ENCODE results near the gene ITPRID2. TPM values are rescaled to one million over a fixed set of nuclear protein-coding genes. Genes with fewer than 3 reads are reported as not detected.

The ITPRID2 gene
- total and polyA plus RNA-seq, 10 of the 15 experiments (the other 5 are each of a cell fraction or from before 2014, with no cell fraction given): 4.7 to 23.7 (median 13.1) TPM

DNA sequence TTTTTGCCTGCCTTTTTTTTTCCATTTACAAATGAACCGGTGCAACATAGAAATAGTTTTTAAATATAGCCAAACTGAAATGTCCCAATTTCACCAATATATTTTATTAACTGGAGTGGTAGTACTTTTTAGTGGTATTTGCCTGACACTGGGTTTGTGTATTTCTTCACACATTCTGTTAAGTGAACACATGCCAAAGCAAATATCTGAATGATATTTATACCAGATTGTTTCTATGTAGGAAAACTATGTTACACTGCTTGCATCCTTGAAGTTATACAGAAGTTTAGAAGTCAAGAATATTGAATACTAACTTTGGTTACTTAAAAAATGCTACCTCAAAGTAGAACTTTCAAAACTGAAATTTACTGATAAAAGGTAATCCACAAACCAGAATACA, 19.4 kb upstream of the ITPRID2 start (continued):
- TF ChIP-seq FOS (IDR thresholded peaks at IDR 0.05; ENCODE audit: borderline replicate concordance, extremely low read depth, insufficient read length): no peak
- TF ChIP-seq, protein P1, sequence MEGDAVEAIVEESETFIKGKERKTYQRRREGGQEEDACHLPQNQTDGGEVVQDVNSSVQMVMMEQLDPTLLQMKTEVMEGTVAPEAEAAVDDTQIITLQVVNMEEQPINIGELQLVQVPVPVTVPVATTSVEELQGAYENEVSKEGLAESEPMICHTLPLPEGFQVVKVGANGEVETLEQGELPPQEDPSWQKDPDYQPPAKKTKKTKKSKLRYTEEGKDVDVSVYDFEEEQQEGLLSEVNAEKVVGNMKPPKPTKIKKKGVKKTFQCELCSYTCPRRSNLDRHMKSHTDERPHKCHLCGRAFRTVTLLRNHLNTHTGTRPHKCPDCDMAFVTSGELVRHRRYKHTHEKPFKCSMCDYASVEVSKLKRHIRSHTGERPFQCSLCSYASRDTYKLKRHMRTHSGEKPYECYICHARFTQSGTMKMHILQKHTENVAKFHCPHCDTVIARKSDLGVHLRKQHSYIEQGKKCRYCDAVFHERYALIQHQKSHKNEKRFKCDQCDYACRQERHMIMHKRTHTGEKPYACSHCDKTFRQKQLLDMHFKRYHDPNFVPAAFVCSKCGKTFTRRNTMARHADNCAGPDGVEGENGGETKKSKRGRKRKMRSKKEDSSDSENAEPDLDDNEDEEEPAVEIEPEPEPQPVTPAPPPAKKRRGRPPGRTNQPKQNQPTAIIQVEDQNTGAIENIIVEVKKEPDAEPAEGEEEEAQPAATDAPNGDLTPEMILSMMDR (IDR thresholded peaks at IDR 0.05 in 2 of 3, conservative IDR thresholded peaks at IDR 0.05 in 1 of 3; ENCODE audit: control insufficient read depth in 2 of 3, extremely low read depth in 1 of 3, insufficient read depth in 1 of 3, low read depth in 3 of 3, low read length in 3 of 3): no peak
- no peak for TF ChIP-seq ATF7 (IDR thresholded peaks at IDR 0.05; ENCODE audit: low read depth)

- Histone ChIP-seq H2AFZ (ENCODE audit: control insufficient read depth, low read depth, low read length) (no peak overlapping the region), H4K20me1 (ENCODE audit: control insufficient read depth, insufficient read depth) (no peaks in the 10 kb centered on the region), H3K4me3 (no peak overlapping the region), H3K27me3 (replicated peaks in 1 of 2; ENCODE audit: control insufficient read depth in 2 of 2, insufficient read depth in 2 of 2, low read length in 1 of 2) (no peaks in the 10 kb centered on the region; a peak in 1 of 4 replicates), H3K4me1 (ENCODE audit: control insufficient read depth, insufficient read depth, low read length) (no peaks in the 10 kb centered on the region), H3K79me2 (ENCODE audit: control insufficient read depth, insufficient read depth, low read length) (no peaks in the 10 kb centered on the region), H3K9me3 (replicated peaks; ENCODE audit: control insufficient read depth, insufficient read depth, low read length) (no peaks in the 10 kb centered on the region), H3K4me2 (ENCODE audit: control insufficient read depth, insufficient read depth) (no peak overlapping the region), H3K27ac (ENCODE audit: control insufficient read depth, insufficient read depth) (no peak overlapping the region), H3K9ac (ENCODE audit: control insufficient read depth, insufficient read depth, low read length) (no peak overlapping the region), H3K36me3 (ENCODE audit: control insufficient read depth in 2 of 2, insufficient read depth in 2 of 2, low read length in 1 of 2) (no peaks in the 10 kb centered on the region)
- intact Hi-C loops (cut with micrococcal nuclease; ENCODE audit: unreplicated experiment) (no loop called here), in situ Hi-C loops (cut with MboI) (no loop called here)
- no TSS peak for BruUV-seq (replicated peaks)
- ChIA-PET SMC1A (ENCODE audit: uncharacterized antibody, unreplicated experiment) (interaction anchor here (1.6 kb wide), 1 partner anchor 15 kb away, joined by 5 read pairs; no protein-coding TSS in a partner anchor), RAD21 (ENCODE audit: unreplicated experiment) (no interaction called here), CTCF (interaction anchor here (1.0 to 2.4 kb wide), 3 partner anchors 23 to 201 kb away, joined by 3 to 9 read pairs (median 4); no protein-coding TSS in a partner anchor), POLR2A (no interaction called here)
- FAIRE-seq: no peak
- DNase-seq (ENCODE audit: low read depth, low spot score): no peak
- 3% methylated on average over 2 of the region's 2 CpGs for WGBS (ENCODE audit: insufficient coverage, insufficient replicate concordance, low lambda C conversion rate, missing lambda C conversion rate)
- no peak for TF ChIP-seq NR2F1 (conservative IDR thresholded peaks at IDR 0.05)
- TF ChIP-seq USF1 (IDR thresholded peaks at IDR 0.05; ENCODE audit: borderline replicate concordance, extremely low read length, insufficient read depth, low read depth, low read length): no peak
- no peak for TF ChIP-seq CREB1 (IDR thresholded peaks at IDR 0.05; ENCODE audit: low read depth)
- no peak for TF ChIP-seq CBFB (IDR thresholded peaks at IDR 0.05; ENCODE audit: low read depth)
- TF ChIP-seq MEF2A (IDR thresholded peaks at IDR 0.05; ENCODE audit: insufficient read depth, low read depth, low read length): no peak
- no peak for TF ChIP-seq CBX5 (IDR thresholded peaks at IDR 0.05; ENCODE audit: low read depth)
- no peak for TF ChIP-seq TARDBP (IDR thresholded peaks at IDR 0.05; ENCODE audit: borderline replicate concordance)
- TF ChIP-seq KDM1A (IDR thresholded peaks at IDR 0.05; ENCODE audit: borderline replicate concordance): no peak
- ATAC-seq: no peak
These were observed 14.9 kb upstream of the ITPRID2 start for GRCh38 chr2:181876614-181877063.
